DMS79 treated with DMSO at 0.1 percent for 48 hours (cell line): ENCODE results near the gene FNDC11.
"Not testable (repeated sequence)": the region's sequence is repeated elsewhere in the genome, so short reads cannot be mapped to it uniquely, and the experiment has no call there.

Experiments
- DNase-seq: peaks from one replicate; lab custom pipeline; 2025; lab: John Stamatoyannopoulos, UW

Gene FNDC11

GRCh38 chr20:63553933-63554290 is at the start of gene FNDC11:
Gene FNDC11, plus strand, starts transcription at chr20:63554159. Its CDS starts 1,505 bp downstream, at chr20:63555664.
- DNase-seq = peak; percentile 34

DNA sequence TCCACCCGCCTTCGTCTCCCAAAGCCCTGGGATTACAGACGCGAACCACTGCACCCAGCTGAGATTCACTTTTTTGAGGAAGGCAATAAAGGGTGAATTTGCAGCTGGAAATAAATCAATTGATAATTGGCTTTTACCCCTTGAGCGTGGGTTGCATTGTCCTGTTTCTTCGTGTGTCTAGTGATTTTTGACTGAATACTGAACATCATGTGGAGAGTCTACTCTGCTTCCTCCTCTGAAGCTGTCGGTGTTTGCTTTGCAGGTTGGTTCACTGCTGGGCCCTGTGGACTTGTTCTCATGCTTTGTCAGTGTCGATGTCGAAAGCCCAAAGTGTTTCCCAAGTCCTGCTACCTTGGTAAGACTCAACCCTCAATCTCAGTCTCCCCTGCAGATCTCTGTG is 49.3 kb upstream of the FNDC11 start:
- no peak for DNase-seq

GRCh38 chr20:63505281-63505680 is 48.7 kb upstream of the FNDC11 start:
- no peak for DNase-seq

GRCh38 chr20:63505723-63506122 is 48.2 kb upstream of the FNDC11 start:
- no peak for DNase-seq

DNA sequence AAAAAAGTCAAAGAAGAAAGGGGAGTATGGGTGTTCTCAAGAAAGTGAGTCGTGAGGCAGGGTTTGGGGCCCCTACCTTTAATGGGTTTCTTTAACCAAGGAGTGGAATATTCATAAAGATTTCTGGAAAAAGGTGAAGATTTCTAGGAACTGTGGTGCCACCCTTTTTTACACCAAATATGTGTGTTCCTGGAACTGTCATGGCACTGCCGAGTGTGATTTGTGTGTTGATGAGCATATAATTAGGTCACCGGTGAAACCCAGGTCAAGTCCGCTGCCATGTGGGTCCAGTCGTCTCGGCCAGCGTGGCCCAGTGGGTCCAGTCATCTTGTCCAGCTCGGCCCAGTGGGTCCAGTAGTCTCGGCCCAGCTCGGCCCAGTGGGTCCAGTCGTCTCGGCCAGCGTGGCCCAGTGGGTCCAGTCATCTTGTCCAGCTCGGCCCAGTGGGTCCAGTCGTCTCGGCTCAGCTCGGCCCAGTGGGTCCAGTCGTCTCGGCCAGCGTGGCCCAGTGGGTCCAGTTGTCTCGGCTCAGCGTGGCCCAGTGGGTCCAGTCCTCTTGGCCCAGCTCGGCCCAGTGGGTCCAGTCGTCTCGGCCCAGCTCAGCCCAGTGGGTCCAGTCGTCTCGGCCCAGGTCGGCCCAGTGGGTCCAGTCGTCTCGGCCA is 46.7 kb upstream of the FNDC11 start:
- DNase-seq = no peak

- DNase-seq = no peak
Measured at GRCh38 chr20:63508072-63508768, 45.7 kb upstream of the FNDC11 start.

DNA sequence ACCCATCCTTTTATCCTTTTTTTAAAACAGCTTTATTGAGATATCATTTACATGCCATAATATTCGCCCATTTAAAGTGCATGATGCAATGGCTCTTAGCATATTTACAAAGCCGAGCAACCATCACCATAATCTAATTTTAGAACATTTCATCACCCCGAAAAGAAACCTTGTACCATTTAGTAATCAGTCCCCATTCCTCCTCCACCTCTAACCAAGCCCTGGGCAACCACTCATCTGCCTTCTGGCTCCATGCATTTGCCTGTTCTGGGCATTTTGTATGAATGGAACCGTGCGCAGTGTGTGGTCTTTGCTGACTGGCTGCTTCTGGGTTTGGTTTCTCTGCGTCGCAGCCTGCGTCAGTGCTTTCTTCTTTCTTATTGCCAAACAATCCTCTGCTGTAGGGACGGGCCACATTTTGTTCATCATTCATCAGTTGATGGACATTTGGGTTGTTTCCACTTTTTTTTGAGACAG is 44.8 kb upstream of the FNDC11 start:
- DNase-seq = no peak

GRCh38 chr20:63513207-63513606 is 40.8 kb upstream of the FNDC11 start:
- no peak for DNase-seq

DNA sequence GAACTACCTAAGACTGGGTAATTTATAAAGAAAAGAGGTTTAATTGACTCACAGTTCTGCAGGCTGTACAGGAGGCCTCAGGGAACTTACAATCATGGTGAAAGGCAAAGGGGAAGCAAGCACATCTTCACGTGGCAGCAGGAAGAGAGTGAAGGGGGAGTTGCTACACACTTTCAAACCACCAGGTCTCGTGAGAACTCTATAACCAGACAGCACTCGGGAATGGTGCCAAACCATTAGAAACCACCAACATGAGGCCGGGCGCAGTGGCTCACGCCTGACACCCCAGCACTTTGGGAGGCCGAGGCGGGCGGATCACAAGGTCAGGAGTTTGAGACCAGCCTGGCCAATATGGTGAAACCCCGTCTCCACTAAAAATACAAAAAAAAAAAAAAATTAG is 39.4 kb upstream of the FNDC11 start:
- DNase-seq = not testable (repeated sequence)

- DNase-seq = no peak
Measured at GRCh38 chr20:63517376-63518309, 36.3 kb upstream of the FNDC11 start.

- DNase-seq = no peak
Measured at GRCh38 chr20:63518351-63518861, 35.6 kb upstream of the FNDC11 start.

DNA sequence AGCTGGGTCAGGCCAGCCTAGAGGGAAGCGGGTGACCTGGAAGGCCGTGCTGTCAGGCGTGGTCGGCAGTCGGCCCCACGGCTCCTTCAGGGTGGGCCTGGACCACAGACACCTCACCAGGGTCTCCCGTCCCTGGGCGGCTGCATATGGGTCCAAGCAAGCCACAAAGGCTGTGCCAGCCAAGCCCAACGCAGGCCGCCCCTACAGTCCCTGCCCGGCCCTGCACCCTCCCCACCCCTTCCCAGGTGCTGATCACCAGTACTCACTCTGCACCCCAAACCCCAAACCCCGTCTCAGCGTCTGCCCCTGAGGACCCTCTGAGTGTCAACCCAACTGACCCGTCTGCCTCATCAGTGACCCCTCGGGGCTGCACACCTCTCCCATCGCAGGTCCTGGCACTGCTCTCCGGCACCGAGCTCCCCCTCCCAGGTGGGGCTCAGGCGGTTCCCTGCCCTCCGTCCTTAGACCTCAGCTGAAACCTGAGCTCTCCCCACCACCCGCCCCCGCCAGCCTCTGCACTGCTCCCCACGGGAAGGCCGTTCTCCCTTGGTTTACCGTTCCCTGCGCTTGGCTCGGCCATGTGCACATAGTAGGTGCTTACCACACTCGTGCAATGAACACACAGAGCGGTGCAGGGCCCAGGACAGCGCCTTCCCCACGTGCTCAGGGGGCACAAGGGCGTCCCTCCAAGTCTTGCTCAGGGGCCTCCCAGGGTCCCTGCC is 34.9 kb upstream of the FNDC11 start:
- DNase-seq = no peak

- DNase-seq = peak; percentile 83
Measured at GRCh38 chr20:63519668-63520503, 34.1 kb upstream of the FNDC11 start.

GRCh38 chr20:63520504-63520933 is 33.4 kb upstream of the FNDC11 start, which contains the start of gene PPDPF:
Gene PPDPF, plus strand, starts transcription at chr20:63520765. Its CDS starts 544 bp downstream, at chr20:63521309.
- DNase-seq = peak; percentile 78

DNA sequence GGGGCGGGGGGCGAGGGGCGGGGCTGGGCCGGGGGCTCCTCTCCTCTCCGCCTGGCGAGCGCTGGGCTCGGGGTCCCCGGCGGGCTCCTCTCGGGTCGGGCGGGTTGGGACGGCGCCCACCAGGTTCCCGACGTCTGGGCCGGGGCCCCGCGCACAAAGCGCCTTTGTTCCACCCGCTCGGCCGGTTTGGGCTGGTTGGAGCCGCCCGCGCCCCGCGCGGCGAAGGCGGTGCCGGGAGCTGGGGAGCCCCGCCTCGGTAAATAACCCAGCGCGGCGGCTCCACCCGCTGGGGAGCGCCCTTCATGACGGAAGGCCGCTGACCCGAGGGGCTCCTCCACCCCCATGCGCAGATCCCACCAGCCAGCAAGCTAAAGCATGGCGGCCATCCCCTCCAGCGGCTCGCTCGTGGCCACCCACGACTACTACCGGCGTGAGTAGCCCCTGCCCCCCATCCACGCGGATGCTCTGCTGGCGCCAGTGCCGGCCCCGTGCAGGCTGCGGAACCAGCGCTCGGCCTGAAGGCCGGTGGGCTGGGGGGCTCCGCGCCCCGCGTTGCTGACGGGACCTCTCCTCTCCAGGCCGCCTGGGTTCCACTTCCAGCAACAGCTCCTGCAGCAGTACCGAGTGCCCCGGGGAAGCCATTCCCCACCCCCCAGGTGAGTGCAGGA is 32.9 kb upstream of the FNDC11 start:
- peak; percentile 37 for DNase-seq

DNA sequence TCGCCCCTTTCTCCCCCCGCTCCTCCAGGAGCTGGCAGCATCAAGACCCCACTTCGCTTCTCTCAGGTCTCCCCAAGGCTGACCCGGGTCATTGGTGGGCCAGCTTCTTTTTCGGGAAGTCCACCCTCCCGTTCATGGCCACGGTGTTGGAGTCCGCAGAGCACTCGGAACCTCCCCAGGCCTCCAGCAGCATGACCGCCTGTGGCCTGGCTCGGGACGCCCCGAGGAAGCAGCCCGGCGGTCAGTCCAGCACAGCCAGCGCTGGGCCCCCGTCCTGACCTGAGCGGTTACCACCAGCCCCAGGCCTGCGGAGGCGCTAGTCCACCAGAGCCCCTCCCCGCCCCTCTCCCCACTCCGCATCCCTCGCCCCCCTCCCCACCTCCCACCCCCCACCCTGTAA is 32.4 kb upstream of the FNDC11 start:
- DNase-seq = no peak

- DNase-seq = no peak
Measured at GRCh38 chr20:63522091-63522868, 31.7 kb upstream of the FNDC11 start.

DNA sequence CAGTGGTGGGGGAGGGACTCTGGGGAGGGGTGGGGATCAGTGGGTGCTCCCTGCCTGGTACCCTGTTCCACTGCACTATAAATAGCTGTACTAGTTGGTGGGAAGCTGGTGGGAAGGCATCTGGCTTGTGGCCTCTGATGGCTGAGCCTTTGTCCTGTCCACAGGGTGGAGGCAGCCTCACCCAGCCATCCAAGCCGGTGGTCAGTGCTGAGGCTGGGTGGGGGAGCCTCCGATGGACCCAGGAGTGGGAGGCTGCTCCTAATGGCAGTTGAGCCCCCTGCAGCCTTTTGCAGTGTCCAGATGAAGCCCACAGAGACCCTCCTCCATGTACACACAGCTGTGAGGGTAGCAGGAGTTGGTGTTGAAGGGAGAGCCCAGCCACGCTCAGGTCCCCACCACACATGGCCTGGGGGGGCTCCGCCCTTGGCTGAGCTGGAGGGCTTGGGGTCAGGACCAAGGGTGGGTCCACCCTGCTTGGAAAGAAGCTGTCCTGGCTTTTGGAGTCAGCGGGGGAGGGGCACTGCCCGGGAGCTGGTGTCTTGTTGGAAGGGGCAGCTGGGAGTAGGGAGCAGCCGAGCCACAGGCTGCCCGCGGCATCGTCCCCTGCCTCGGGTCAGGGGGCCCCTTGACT is 30.9 kb upstream of the FNDC11 start:
- DNase-seq = no peak

GRCh38 chr20:63525185-63525584 is 28.8 kb upstream of the FNDC11 start:
- no peak for DNase-seq
